Neural cell (in vitro differentiated cells): ENCODE data around the gene CCDC40. TPM values are rescaled to one million over a fixed set of nuclear protein-coding genes. Genes with fewer than 3 reads are reported as not detected.

ENCODE experiments used
- H2AFZ ChIP-seq: fragments of 200-600, 300-800 bp; sonication (generic), shearing (Covaris generic); 2 replicates; pipeline ENCODE4 v1.6.0; 2014; ENCODE audit warnings: low read depth, mild to moderate bottlenecking, antibody characterized with exemption, low read length, moderate library complexity
- H3F3A ChIP-seq: fragments of 200-600 bp; shearing (Covaris generic); 2 replicates; pipeline ENCODE4 v1.6.1; 2016; ENCODE audit warnings: mild to moderate bottlenecking, moderate library complexity, mixed read lengths, antibody characterized with exemption, low read length; ENCODE audit not compliant: insufficient read depth, poor library complexity, severe bottlenecking
- H3K27ac ChIP-seq: fragments of 200-600, 300-800 bp; sonication (generic), shearing (Covaris generic); 2 replicates; pipeline ENCODE4 v1.5.1; 2014; ENCODE audit warnings: mild to moderate bottlenecking, low read length, moderate library complexity
- H3K27me3 ChIP-seq: fragments of 300-800, 200-600 bp; sonication (generic), shearing (Covaris generic); 2 replicates; pipeline ENCODE4 v1.6.0; 2014; ENCODE audit warnings: mild to moderate bottlenecking, low read depth, low read length, moderate library complexity; ENCODE audit not compliant: insufficient read depth
- H3K36me3 ChIP-seq: fragments of 300-800, 200-600 bp; sonication (generic), shearing (Covaris generic); 2 replicates; pipeline ENCODE4 v1.5.1; 2014; ENCODE audit warnings: mild to moderate bottlenecking, antibody characterized with exemption, low read length, moderate library complexity; ENCODE audit not compliant: insufficient read depth
- H3K4me2 ChIP-seq: fragments of 300-800, 200-600 bp; sonication (generic), shearing (Covaris generic); 2 replicates; pipeline ENCODE4 v1.6.0; 2014; ENCODE audit warnings: mild to moderate bottlenecking, low read length
- H3K4me3 ChIP-seq: fragments of 300-800, 200-600 bp; sonication (generic), shearing (Covaris generic); 2 replicates; pipeline ENCODE4 v1.5.1; 2014; ENCODE audit warnings: mild to moderate bottlenecking, low read length, moderate library complexity
- H3K79me2 ChIP-seq: fragments of 200-600 bp; shearing (Covaris generic); replicated peaks from 2 replicates; pipeline ENCODE4 v1.6.0; 2014; ENCODE audit warnings: mild to moderate bottlenecking, low read length, moderate library complexity; ENCODE audit not compliant: insufficient read depth
- H3K9ac ChIP-seq: fragments of 300-800, 200-600 bp; sonication (generic), shearing (Covaris generic); 2 replicates; pipeline ENCODE4 v1.6.1; 2016; ENCODE audit warnings: mild to moderate bottlenecking, low read length, mixed read lengths
- H3K9me2 ChIP-seq: fragments of 200-600 bp; shearing (Covaris generic); 2 replicates; pipeline ENCODE4 v1.6.1; 2016; ENCODE audit warnings: mild to moderate bottlenecking, low read length, mixed read lengths; ENCODE audit not compliant: insufficient read depth
- H3K9me3 ChIP-seq: fragments of 200-600, 300-800 bp; sonication (generic), shearing (Covaris generic); 2 replicates; pipeline ENCODE4 v1.6.1; 2016; ENCODE audit warnings: mild to moderate bottlenecking, mixed run types, low read length, moderate library complexity, mixed read lengths
- H4K20me1 ChIP-seq: fragments of 200-600 bp; shearing (Covaris generic); 2 replicates; pipeline ENCODE4 v1.6.1; 2016; ENCODE audit warnings: mild to moderate bottlenecking, mixed run types; ENCODE audit not compliant: insufficient read depth
- EP300 ChIP-seq: fragments of 450-650 bp; conservative IDR thresholded peaks from 2 replicates; pipeline ENCODE4 v1.6.1; 2014; ENCODE audit warnings: antibody characterized with exemption, mild to moderate bottlenecking, moderate library complexity; ENCODE audit not compliant: poor library complexity, severe bottlenecking
- EZH2 ChIP-seq: fragments of 200-600, 300-800 bp; shearing (Covaris generic), sonication (generic); IDR thresholded peaks from 2 replicates; pipeline ENCODE4 v1.6.1; 2014; ENCODE audit warnings: antibody characterized with exemption, low read length, borderline replicate concordance, mild to moderate bottlenecking; ENCODE audit not compliant: insufficient read depth, poor library complexity, severe bottlenecking
- MXI1 ChIP-seq: fragments of 450-650 bp; conservative IDR thresholded peaks from 2 replicates; pipeline ENCODE4 v1.6.1; 2014; ENCODE audit warnings: antibody characterized with exemption, mild to moderate bottlenecking; ENCODE audit not compliant: poor library complexity, severe bottlenecking
- POLR2AphosphoS5 ChIP-seq: IDR thresholded peaks from 2 replicates; pipeline ENCODE4 v1.6.1; 2012
- RAD21 ChIP-seq: fragments of 450-650 bp; conservative IDR thresholded peaks from 2 replicates; pipeline ENCODE4 v1.6.1; 2014; ENCODE audit warnings: antibody characterized with exemption, mild to moderate bottlenecking, moderate library complexity
- SMC3 ChIP-seq: fragments of 450-650 bp; conservative IDR thresholded peaks from 2 replicates; pipeline ENCODE4 v1.6.1; 2014; ENCODE audit warnings: antibody characterized with exemption, mild to moderate bottlenecking, moderate library complexity; ENCODE audit not compliant: poor library complexity
- TAF1 ChIP-seq: IDR thresholded peaks from 2 replicates; pipeline ENCODE4 v1.6.1; 2012; ENCODE audit warnings: low read depth
- polyA plus RNA-seq: library from polyadenylated mRNA; depleted of rRNA; stranded (reverse); fragments of >200 nt; gene quantifications from 2 replicates; pipeline ENCODE4 v1.2.3, GENCODE V29; 2014
- TF ChIP-seq, protein P1 (sequence below): fragments of 450-650 bp; IDR thresholded peaks from 2 replicates; pipeline ENCODE4 v1.5.1; 2014; ENCODE audit warnings: antibody characterized with exemption, mild to moderate bottlenecking, moderate library complexity; ENCODE audit not compliant: poor library complexity, severe bottlenecking
- TF ChIP-seq, protein P2 (sequence below): IDR thresholded peaks from 2 replicates; pipeline ENCODE4 v1.6.1; 2012; ENCODE audit warnings: borderline replicate concordance

The CCDC40 gene
- polyA plus RNA-seq, 1 donor from 2014 or later = 5.5 TPM

DNA sequence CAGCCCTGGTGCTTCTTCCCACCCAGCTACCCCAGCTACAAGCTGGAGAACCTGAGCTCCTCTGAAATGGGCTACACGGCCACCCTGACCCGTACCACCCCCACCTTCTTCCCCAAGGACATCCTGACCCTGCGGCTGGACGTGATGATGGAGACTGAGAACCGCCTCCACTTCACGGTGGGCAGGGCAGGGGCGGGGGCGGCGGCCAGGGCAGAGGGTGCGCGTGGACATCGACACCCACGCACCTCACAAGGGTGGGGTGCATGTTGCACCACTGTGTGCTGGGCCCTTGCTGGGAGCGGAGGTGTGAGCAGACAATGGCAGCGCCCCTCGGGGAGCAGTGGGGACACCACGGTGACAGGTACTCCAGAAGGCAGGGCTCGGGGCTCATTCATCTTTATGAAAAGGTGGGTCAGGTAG lies 68.5 kb downstream of the CCDC40 start:
- no peaks in the 10 kb centered on the region for H3K9me2 ChIP-seq
- H3K79me2 ChIP-seq = peaks cover 9% of the 10 kb centered on the region
- no peak overlapping the region for H3K27ac ChIP-seq
- no peak overlapping the region for H3K4me3 ChIP-seq
- TF ChIP-seq EZH2 = no peak
- no peak for TF ChIP-seq EP300
- no peak for TF ChIP-seq MXI1
- TF ChIP-seq, protein P1, sequence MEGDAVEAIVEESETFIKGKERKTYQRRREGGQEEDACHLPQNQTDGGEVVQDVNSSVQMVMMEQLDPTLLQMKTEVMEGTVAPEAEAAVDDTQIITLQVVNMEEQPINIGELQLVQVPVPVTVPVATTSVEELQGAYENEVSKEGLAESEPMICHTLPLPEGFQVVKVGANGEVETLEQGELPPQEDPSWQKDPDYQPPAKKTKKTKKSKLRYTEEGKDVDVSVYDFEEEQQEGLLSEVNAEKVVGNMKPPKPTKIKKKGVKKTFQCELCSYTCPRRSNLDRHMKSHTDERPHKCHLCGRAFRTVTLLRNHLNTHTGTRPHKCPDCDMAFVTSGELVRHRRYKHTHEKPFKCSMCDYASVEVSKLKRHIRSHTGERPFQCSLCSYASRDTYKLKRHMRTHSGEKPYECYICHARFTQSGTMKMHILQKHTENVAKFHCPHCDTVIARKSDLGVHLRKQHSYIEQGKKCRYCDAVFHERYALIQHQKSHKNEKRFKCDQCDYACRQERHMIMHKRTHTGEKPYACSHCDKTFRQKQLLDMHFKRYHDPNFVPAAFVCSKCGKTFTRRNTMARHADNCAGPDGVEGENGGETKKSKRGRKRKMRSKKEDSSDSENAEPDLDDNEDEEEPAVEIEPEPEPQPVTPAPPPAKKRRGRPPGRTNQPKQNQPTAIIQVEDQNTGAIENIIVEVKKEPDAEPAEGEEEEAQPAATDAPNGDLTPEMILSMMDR = no peak
- TF ChIP-seq RAD21 = no peak
- no peak for TF ChIP-seq SMC3
- TF ChIP-seq, protein P2, sequence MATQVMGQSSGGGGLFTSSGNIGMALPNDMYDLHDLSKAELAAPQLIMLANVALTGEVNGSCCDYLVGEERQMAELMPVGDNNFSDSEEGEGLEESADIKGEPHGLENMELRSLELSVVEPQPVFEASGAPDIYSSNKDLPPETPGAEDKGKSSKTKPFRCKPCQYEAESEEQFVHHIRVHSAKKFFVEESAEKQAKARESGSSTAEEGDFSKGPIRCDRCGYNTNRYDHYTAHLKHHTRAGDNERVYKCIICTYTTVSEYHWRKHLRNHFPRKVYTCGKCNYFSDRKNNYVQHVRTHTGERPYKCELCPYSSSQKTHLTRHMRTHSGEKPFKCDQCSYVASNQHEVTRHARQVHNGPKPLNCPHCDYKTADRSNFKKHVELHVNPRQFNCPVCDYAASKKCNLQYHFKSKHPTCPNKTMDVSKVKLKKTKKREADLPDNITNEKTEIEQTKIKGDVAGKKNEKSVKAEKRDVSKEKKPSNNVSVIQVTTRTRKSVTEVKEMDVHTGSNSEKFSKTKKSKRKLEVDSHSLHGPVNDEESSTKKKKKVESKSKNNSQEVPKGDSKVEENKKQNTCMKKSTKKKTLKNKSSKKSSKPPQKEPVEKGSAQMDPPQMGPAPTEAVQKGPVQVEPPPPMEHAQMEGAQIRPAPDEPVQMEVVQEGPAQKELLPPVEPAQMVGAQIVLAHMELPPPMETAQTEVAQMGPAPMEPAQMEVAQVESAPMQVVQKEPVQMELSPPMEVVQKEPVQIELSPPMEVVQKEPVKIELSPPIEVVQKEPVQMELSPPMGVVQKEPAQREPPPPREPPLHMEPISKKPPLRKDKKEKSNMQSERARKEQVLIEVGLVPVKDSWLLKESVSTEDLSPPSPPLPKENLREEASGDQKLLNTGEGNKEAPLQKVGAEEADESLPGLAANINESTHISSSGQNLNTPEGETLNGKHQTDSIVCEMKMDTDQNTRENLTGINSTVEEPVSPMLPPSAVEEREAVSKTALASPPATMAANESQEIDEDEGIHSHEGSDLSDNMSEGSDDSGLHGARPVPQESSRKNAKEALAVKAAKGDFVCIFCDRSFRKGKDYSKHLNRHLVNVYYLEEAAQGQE = no peak
- TF ChIP-seq TAF1 = no peak
- TF ChIP-seq POLR2AphosphoS5 = no peak
- H2AFZ ChIP-seq = no peak overlapping the region
- H3K4me2 ChIP-seq = no peak overlapping the region
- H3K36me3 ChIP-seq = no peaks in the 10 kb centered on the region
- H3F3A ChIP-seq = no peaks in the 10 kb centered on the region
- H3K27me3 ChIP-seq = no peaks in the 10 kb centered on the region
- no peaks in the 10 kb centered on the region for H4K20me1 ChIP-seq
- no peak overlapping the region for H3K9ac ChIP-seq
- no peaks in the 10 kb centered on the region for H3K9me3 ChIP-seq

- no peak overlapping the region for H3K27ac ChIP-seq
- TF ChIP-seq MXI1 (no peak), SMC3 (no peak), RAD21 (no peak), EP300 (no peak), EZH2 (no peak), TAF1 (no peak), POLR2AphosphoS5 (no peak)
- TF ChIP-seq, protein P2 = no peak
- TF ChIP-seq, protein P1 = no peak
- no peak overlapping the region for H3K4me2 ChIP-seq
- H3K9me3 ChIP-seq = no peaks in the 10 kb centered on the region
- no peaks in the 10 kb centered on the region for H3F3A ChIP-seq
- no peak overlapping the region for H3K4me3 ChIP-seq
- H3K9me2 ChIP-seq = no peaks in the 10 kb centered on the region
- H3K36me3 ChIP-seq = no peaks in the 10 kb centered on the region
- no peaks in the 10 kb centered on the region for H4K20me1 ChIP-seq
- H3K27me3 ChIP-seq = no peaks in the 10 kb centered on the region
- H3K9ac ChIP-seq = no peak overlapping the region
- H3K79me2 ChIP-seq = peaks cover 9% of the 10 kb centered on the region
- H2AFZ ChIP-seq = no peak overlapping the region
Measured at GRCh38 chr17:80105762-80106161, 69.3 kb downstream of the CCDC40 start.
